ENCODE results near the gene NCOR1. TPM values are rescaled to one million over a fixed set of nuclear protein-coding genes. Genes with fewer than 3 reads are reported as not detected.

NCOR1 gene
- total and polyA plus RNA-seq, 2 experiments from 2014 or later = 102 to 132 TPM

GRCh38 chr17:16108871-16109270, 106.5 kb downstream of the NCOR1 start:
- Histone ChIP-seq H4K20me1 (replicated peaks; ENCODE audit: insufficient read depth) (no peaks in the 10 kb centered on the region; the same call in 1 of the 2 replicates), H3K79me2 (replicated peaks; ENCODE audit: insufficient read depth) (0 out of 2 replicates have a peak, but pooled peaks cover 9% of the 10 kb centered on the region), H3K27ac (ENCODE audit: low read depth) (no peak overlapping the region), H3K9me2 (ENCODE audit: insufficient read depth) (no peaks in the 10 kb centered on the region), H3K4me2 (no peak overlapping the region), H2AFZ (no peak overlapping the region), H3K36me3 (ENCODE audit: insufficient read depth) (peaks cover 11% of the 10 kb centered on the region), H3K4me1 (ENCODE audit: insufficient read depth) (no peaks in the 10 kb centered on the region), H3K27me3 (ENCODE audit: insufficient read depth) (no peaks in the 10 kb centered on the region), H3K4me3 (no peak overlapping the region), H3F3A (replicated peaks; ENCODE audit: low read depth) (no peaks in the 10 kb centered on the region)
- H3K4me3 Mint-ChIP-seq = no peak overlapping the region
- TF ChIP-seq CREB1 (CRISPR knock-in tag; IDR thresholded peaks at IDR 0.05; ENCODE audit: low read depth) = no peak
- TF ChIP-seq JUNB (IDR thresholded peaks at IDR 0.05; ENCODE audit: unreplicated experiment) = no peak
- TF ChIP-seq ZNF114 (CRISPR knock-in tag; IDR thresholded peaks at IDR 0.05) = no peak
- no peak for TF ChIP-seq ZNF331 (CRISPR knock-in tag; IDR thresholded peaks at IDR 0.05; ENCODE audit: low read depth)
- no peak for TF ChIP-seq POLR2AphosphoS5 (IDR thresholded peaks at IDR 0.05; ENCODE audit: low read depth)
- TF ChIP-seq CTCF (conservative IDR thresholded peaks at IDR 0.05; ENCODE audit: low read depth in 2 of 2) = no peak
- TF ChIP-seq ETS1 (IDR thresholded peaks at IDR 0.05) = no peak
- no peak for TF ChIP-seq EZH2phosphoT487 (IDR thresholded peaks at IDR 0.05; ENCODE audit: unreplicated experiment)
- no peak for TF ChIP-seq NANOG (IDR thresholded peaks at IDR 0.05; ENCODE audit: borderline replicate concordance)
- TF ChIP-seq ZNF462 (CRISPR knock-in tag; IDR thresholded peaks at IDR 0.05) = no peak
- no peak for TF ChIP-seq STAT1 (IDR thresholded peaks at IDR 0.05; ENCODE audit: unreplicated experiment)
- no peak for TF ChIP-seq EZH2 (IDR thresholded peaks at IDR 0.05; ENCODE audit: low read depth, unreplicated experiment)
- no peak for TF ChIP-seq REST (IDR thresholded peaks at IDR 0.05; ENCODE audit: unreplicated experiment)
- H3K36me3 Mint-ChIP-seq (ENCODE audit: low read depth) = peaks cover 48% of the 10 kb centered on the region
- no peak overlapping the region for H3K27ac Mint-ChIP-seq
- H3K27me3 Mint-ChIP-seq (ENCODE audit: insufficient read depth, low read depth, poor library complexity) = no peaks in the 10 kb centered on the region
- H3K9me3 Mint-ChIP-seq = peaks cover 2% of the 10 kb centered on the region
- H3K4me1 Mint-ChIP-seq = no peaks in the 10 kb centered on the region
- DNase-seq (ENCODE audit: low spot score) (no peak), ATAC-seq (no peak)

All from GM23338 (cell line).